Aortic smooth muscle cell (primary cell): ENCODE results near the gene SMARCA5. TPM values are rescaled to one million over a fixed set of nuclear protein-coding genes. Genes with fewer than 3 reads are reported as not detected.

Experiments used
- total RNA-seq: library from RNA; depleted of rRNA; stranded (reverse); fragments of >200 nt; gene quantifications from 2 replicates; pipeline ENCODE4 v1.2.3, GENCODE V29; 2014

Gene SMARCA5
- total RNA-seq = 38.3 and 44.5 TPM in 2 replicates

GRCh38 chr4:143513314-143514168 is at the start of gene SMARCA5:
TSS of gene SMARCA5 (plus strand) at chr4:143513702. CDS start at chr4:143513925, 223 bp downstream.

Other genes starting within 250 kb of the SMARCA5 start
- 7.1 and 18.8 TPM in 2 replicates for gene GAB1, start 176.8 kb upstream of the SMARCA5 start, total RNA-seq
- 0.40 and 0.44 TPM in 2 replicates for gene FREM3, start 187.0 kb downstream of the SMARCA5 start, total RNA-seq